GM23338 (cell line): ENCODE measurements around the gene DTX4. TPM values are rescaled to one million over a fixed set of nuclear protein-coding genes. Genes with fewer than 3 reads are reported as not detected.

Experiments
- ATAC-seq: fragments of 200-7000 bp; cut with Tn5 transposase; 3 replicates; pipeline ENCODE4 v1.9.1; 2020
- DNase-seq: peaks from one replicate; pipeline ENCODE4 v3.0.0-alpha.2; 2015; ENCODE audit warnings: low spot score
- H2AFZ ChIP-seq: fragments of 200-600 bp; sonication (generic); 2 replicates; pipeline ENCODE4 v1.8.0; 2016; ENCODE audit warnings: antibody characterized with exemption, mild to moderate bottlenecking, moderate library complexity
- H3F3A ChIP-seq: fragments of 200-600 bp; sonication (generic); replicated peaks from 2 replicates; pipeline ENCODE4 v1.8.0; 2017; ENCODE audit warnings: antibody characterized with exemption, mixed run types, low read depth
- H3K27ac ChIP-seq: fragments of 200-600 bp; sonication (generic); 2 replicates; pipeline ENCODE4 v1.6.1; 2016; ENCODE audit warnings: low read depth
- H3K27me3 ChIP-seq: fragments of 200-600 bp; sonication (generic); 2 replicates; pipeline ENCODE4 v1.8.0; 2016; ENCODE audit warnings: mild to moderate bottlenecking, mixed run types, moderate library complexity; ENCODE audit not compliant: insufficient read depth
- H3K36me3 ChIP-seq: fragments of 200-600 bp; sonication (generic); 2 replicates; pipeline ENCODE4 v1.8.0; 2016; ENCODE audit warnings: mild to moderate bottlenecking; ENCODE audit not compliant: insufficient read depth
- H3K4me1 ChIP-seq: fragments of 200-600 bp; sonication (generic); 2 replicates; pipeline ENCODE4 v1.8.0; 2016; ENCODE audit warnings: mild to moderate bottlenecking, moderate library complexity; ENCODE audit not compliant: insufficient read depth
- H3K4me2 ChIP-seq: fragments of 200-600 bp; sonication (generic); 2 replicates; pipeline ENCODE4 v1.7.1; 2017; ENCODE audit warnings: mixed run types
- H3K4me3 ChIP-seq: fragments of 200-600 bp; sonication (generic); 2 replicates; pipeline ENCODE4 v1.6.1; 2016; ENCODE audit warnings: mixed run types
- H3K79me2 ChIP-seq: fragments of 200-600 bp; sonication (generic); replicated peaks from 2 replicates; pipeline ENCODE4 v1.8.0; 2017; ENCODE audit warnings: mild to moderate bottlenecking; ENCODE audit not compliant: insufficient read depth
- H3K9me2 ChIP-seq: fragments of 200-600 bp; sonication (generic); 2 replicates; pipeline ENCODE4 v1.8.0; 2017; ENCODE audit not compliant: insufficient read depth
- H4K20me1 ChIP-seq: fragments of 200-600 bp; sonication (generic); replicated peaks from 2 replicates; pipeline ENCODE4 v1.8.0; 2017; ENCODE audit warnings: mild to moderate bottlenecking; ENCODE audit not compliant: insufficient read depth
- H3K27ac Mint-ChIP-seq: 2 replicates; pipeline ENCODE4 v1.8.0; 2020; ENCODE audit warnings: inconsistent platforms, mild to moderate bottlenecking, moderate library complexity, mixed read lengths
- H3K27me3 Mint-ChIP-seq: 3 replicates; pipeline ENCODE4 v1.8.0; 2022; ENCODE audit warnings: low read depth, mild to moderate bottlenecking, moderate library complexity, mixed read lengths, inconsistent platforms; ENCODE audit not compliant: insufficient read depth, poor library complexity
- H3K36me3 Mint-ChIP-seq: 3 replicates; pipeline ENCODE4 v1.8.0; 2021; ENCODE audit warnings: low read depth, mild to moderate bottlenecking, inconsistent platforms, moderate library complexity, mixed read lengths
- H3K4me1 Mint-ChIP-seq: 3 replicates; pipeline ENCODE4 v1.8.0; 2020; ENCODE audit warnings: mild to moderate bottlenecking, inconsistent platforms, mixed read lengths
- H3K4me3 Mint-ChIP-seq: 3 replicates; pipeline ENCODE4 v1.8.0; 2021; ENCODE audit warnings: moderate library complexity, mild to moderate bottlenecking, inconsistent platforms, mixed read lengths
- H3K9me3 Mint-ChIP-seq: 3 replicates; pipeline ENCODE4 v1.8.0; 2020; ENCODE audit warnings: moderate library complexity, mild to moderate bottlenecking, inconsistent platforms, mixed read lengths
- CREB1 ChIP-seq: fragments of 250-450 bp; sonication (Bioruptor Pico); IDR thresholded peaks from 2 replicates; pipeline ENCODE4 v1.5.0; 2020; ENCODE audit warnings: low read depth, mild to moderate bottlenecking, moderate library complexity
- EZH2 ChIP-seq: fragments of 200-600 bp; sonication (generic); IDR thresholded peaks from one replicate; pipeline ENCODE4 v1.8.0; 2017; ENCODE audit warnings: antibody characterized with exemption, mild to moderate bottlenecking, low read depth; ENCODE audit not compliant: unreplicated experiment
- EZH2phosphoT487 ChIP-seq: fragments of 200-600 bp; sonication (generic); IDR thresholded peaks from one replicate; pipeline ENCODE4 v1.8.1; 2018; ENCODE audit warnings: antibody characterized with exemption; ENCODE audit not compliant: unreplicated experiment
- JUNB ChIP-seq: IDR thresholded peaks from one replicate; pipeline ENCODE4 v1.6.1; 2016; ENCODE audit warnings: antibody characterized with exemption; ENCODE audit not compliant: unreplicated experiment
- NANOG ChIP-seq: IDR thresholded peaks from 2 replicates; pipeline ENCODE4 v1.6.1; 2016; ENCODE audit warnings: antibody characterized with exemption, borderline replicate concordance
- POLR2AphosphoS5 ChIP-seq: IDR thresholded peaks from 2 replicates; pipeline ENCODE4 v1.6.1; 2016; ENCODE audit warnings: antibody characterized with exemption, low read depth
- STAT1 ChIP-seq: IDR thresholded peaks from one replicate; pipeline ENCODE4 v1.6.1; 2016; ENCODE audit warnings: antibody characterized with exemption; ENCODE audit not compliant: unreplicated experiment
- ZNF114 ChIP-seq: fragments of 250-450 bp; sonication (Bioruptor Pico); IDR thresholded peaks from 2 replicates; pipeline ENCODE4 v1.5.0; 2020; ENCODE audit warnings: mild to moderate bottlenecking, moderate library complexity
- ZNF331 ChIP-seq: fragments of 250-450 bp; sonication (Bioruptor Pico); IDR thresholded peaks from 2 replicates; pipeline ENCODE4 v1.5.0; 2020; ENCODE audit warnings: low read depth, mild to moderate bottlenecking, moderate library complexity
- polyA plus RNA-seq: library from polyadenylated mRNA; unstranded; fragments of >200 nt; fragmentation: Nextera tagmentation; extraction: Ambion mirVana; gene quantifications from 2 replicates; pipeline ENCODE4 v1.2.1, GENCODE V29; 2016
- total RNA-seq: library from RNA; depleted of rRNA; stranded (reverse); fragments of >200 nt; shearing (Covaris generic); gene quantifications from 2 replicates; pipeline ENCODE4 v1.2.3, GENCODE V29; 2014
- TF ChIP-seq, protein P1 (sequence below): IDR thresholded peaks from one replicate; pipeline ENCODE4 v1.6.1; 2018; ENCODE audit warnings: antibody characterized with exemption; ENCODE audit not compliant: unreplicated experiment
- TF ChIP-seq, protein P2 (sequence below), 2 experiments: fragments of 200-600 bp in 1 of 2; sonication (generic) in 1 of 2; conservative IDR thresholded peaks; 2 replicates each; pipeline versions ENCODE4 v1.5.1 to v1.6.1; 2016 to 2017; ENCODE audit warnings: antibody characterized with exemption in 2 of 2, low read depth in 2 of 2, mild to moderate bottlenecking in 2 of 2, moderate library complexity in 1 of 2
- TF ChIP-seq, protein P3 (sequence below): fragments of 250-450 bp; sonication (Bioruptor Pico); IDR thresholded peaks from 2 replicates; pipeline ENCODE4 v1.5.0; 2020; ENCODE audit warnings: mild to moderate bottlenecking, moderate library complexity
- TF ChIP-seq, protein P4 (sequence below): IDR thresholded peaks from 2 replicates; pipeline ENCODE4 v1.6.1; 2016; ENCODE audit warnings: antibody characterized with exemption

DTX4 gene
- total and polyA plus RNA-seq, 2 experiments from 2014 or later = 4.2 to 14.7 TPM

GRCh38 chr11:59218319-59218718, 46.4 kb downstream of the DTX4 start:
- Mint-ChIP-seq H3K9me3 (no peaks in the 10 kb centered on the region), H3K27ac (no peak overlapping the region), H3K4me3 (no peak overlapping the region), H3K27me3 (peaks cover 4% of the 10 kb centered on the region), H3K36me3 (no peaks in the 10 kb centered on the region), H3K4me1 (no peaks in the 10 kb centered on the region)
- Histone ChIP-seq H3F3A (no peaks in the 10 kb centered on the region), H3K27me3 (no peaks in the 10 kb centered on the region), H3K4me3 (no peak overlapping the region), H3K4me1 (no peaks in the 10 kb centered on the region), H3K79me2 (no peaks in the 10 kb centered on the region), H3K27ac (no peak overlapping the region), H3K4me2 (no peak overlapping the region), H3K9me2 (peaks cover 13% of the 10 kb centered on the region; the same call in 1 of the 2 replicates), H4K20me1 (no peaks in the 10 kb centered on the region), H3K36me3 (no peaks in the 10 kb centered on the region), H2AFZ (no peak overlapping the region)
- TF ChIP-seq JUNB (no peak), CREB1 (CRISPR knock-in tag) (no peak), POLR2AphosphoS5 (no peak), EZH2 (no peak), NANOG (no peak), ZNF331 (CRISPR knock-in tag) (no peak), STAT1 (no peak), ZNF114 (CRISPR knock-in tag) (no peak), EZH2phosphoT487 (no peak)
- TF ChIP-seq, protein P1, sequence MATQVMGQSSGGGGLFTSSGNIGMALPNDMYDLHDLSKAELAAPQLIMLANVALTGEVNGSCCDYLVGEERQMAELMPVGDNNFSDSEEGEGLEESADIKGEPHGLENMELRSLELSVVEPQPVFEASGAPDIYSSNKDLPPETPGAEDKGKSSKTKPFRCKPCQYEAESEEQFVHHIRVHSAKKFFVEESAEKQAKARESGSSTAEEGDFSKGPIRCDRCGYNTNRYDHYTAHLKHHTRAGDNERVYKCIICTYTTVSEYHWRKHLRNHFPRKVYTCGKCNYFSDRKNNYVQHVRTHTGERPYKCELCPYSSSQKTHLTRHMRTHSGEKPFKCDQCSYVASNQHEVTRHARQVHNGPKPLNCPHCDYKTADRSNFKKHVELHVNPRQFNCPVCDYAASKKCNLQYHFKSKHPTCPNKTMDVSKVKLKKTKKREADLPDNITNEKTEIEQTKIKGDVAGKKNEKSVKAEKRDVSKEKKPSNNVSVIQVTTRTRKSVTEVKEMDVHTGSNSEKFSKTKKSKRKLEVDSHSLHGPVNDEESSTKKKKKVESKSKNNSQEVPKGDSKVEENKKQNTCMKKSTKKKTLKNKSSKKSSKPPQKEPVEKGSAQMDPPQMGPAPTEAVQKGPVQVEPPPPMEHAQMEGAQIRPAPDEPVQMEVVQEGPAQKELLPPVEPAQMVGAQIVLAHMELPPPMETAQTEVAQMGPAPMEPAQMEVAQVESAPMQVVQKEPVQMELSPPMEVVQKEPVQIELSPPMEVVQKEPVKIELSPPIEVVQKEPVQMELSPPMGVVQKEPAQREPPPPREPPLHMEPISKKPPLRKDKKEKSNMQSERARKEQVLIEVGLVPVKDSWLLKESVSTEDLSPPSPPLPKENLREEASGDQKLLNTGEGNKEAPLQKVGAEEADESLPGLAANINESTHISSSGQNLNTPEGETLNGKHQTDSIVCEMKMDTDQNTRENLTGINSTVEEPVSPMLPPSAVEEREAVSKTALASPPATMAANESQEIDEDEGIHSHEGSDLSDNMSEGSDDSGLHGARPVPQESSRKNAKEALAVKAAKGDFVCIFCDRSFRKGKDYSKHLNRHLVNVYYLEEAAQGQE = no peak
- TF ChIP-seq, protein P2, sequence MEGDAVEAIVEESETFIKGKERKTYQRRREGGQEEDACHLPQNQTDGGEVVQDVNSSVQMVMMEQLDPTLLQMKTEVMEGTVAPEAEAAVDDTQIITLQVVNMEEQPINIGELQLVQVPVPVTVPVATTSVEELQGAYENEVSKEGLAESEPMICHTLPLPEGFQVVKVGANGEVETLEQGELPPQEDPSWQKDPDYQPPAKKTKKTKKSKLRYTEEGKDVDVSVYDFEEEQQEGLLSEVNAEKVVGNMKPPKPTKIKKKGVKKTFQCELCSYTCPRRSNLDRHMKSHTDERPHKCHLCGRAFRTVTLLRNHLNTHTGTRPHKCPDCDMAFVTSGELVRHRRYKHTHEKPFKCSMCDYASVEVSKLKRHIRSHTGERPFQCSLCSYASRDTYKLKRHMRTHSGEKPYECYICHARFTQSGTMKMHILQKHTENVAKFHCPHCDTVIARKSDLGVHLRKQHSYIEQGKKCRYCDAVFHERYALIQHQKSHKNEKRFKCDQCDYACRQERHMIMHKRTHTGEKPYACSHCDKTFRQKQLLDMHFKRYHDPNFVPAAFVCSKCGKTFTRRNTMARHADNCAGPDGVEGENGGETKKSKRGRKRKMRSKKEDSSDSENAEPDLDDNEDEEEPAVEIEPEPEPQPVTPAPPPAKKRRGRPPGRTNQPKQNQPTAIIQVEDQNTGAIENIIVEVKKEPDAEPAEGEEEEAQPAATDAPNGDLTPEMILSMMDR (conservative IDR thresholded peaks at IDR 0.05; ENCODE audit: low read depth in 2 of 2) = no peak
- TF ChIP-seq, protein P3, sequence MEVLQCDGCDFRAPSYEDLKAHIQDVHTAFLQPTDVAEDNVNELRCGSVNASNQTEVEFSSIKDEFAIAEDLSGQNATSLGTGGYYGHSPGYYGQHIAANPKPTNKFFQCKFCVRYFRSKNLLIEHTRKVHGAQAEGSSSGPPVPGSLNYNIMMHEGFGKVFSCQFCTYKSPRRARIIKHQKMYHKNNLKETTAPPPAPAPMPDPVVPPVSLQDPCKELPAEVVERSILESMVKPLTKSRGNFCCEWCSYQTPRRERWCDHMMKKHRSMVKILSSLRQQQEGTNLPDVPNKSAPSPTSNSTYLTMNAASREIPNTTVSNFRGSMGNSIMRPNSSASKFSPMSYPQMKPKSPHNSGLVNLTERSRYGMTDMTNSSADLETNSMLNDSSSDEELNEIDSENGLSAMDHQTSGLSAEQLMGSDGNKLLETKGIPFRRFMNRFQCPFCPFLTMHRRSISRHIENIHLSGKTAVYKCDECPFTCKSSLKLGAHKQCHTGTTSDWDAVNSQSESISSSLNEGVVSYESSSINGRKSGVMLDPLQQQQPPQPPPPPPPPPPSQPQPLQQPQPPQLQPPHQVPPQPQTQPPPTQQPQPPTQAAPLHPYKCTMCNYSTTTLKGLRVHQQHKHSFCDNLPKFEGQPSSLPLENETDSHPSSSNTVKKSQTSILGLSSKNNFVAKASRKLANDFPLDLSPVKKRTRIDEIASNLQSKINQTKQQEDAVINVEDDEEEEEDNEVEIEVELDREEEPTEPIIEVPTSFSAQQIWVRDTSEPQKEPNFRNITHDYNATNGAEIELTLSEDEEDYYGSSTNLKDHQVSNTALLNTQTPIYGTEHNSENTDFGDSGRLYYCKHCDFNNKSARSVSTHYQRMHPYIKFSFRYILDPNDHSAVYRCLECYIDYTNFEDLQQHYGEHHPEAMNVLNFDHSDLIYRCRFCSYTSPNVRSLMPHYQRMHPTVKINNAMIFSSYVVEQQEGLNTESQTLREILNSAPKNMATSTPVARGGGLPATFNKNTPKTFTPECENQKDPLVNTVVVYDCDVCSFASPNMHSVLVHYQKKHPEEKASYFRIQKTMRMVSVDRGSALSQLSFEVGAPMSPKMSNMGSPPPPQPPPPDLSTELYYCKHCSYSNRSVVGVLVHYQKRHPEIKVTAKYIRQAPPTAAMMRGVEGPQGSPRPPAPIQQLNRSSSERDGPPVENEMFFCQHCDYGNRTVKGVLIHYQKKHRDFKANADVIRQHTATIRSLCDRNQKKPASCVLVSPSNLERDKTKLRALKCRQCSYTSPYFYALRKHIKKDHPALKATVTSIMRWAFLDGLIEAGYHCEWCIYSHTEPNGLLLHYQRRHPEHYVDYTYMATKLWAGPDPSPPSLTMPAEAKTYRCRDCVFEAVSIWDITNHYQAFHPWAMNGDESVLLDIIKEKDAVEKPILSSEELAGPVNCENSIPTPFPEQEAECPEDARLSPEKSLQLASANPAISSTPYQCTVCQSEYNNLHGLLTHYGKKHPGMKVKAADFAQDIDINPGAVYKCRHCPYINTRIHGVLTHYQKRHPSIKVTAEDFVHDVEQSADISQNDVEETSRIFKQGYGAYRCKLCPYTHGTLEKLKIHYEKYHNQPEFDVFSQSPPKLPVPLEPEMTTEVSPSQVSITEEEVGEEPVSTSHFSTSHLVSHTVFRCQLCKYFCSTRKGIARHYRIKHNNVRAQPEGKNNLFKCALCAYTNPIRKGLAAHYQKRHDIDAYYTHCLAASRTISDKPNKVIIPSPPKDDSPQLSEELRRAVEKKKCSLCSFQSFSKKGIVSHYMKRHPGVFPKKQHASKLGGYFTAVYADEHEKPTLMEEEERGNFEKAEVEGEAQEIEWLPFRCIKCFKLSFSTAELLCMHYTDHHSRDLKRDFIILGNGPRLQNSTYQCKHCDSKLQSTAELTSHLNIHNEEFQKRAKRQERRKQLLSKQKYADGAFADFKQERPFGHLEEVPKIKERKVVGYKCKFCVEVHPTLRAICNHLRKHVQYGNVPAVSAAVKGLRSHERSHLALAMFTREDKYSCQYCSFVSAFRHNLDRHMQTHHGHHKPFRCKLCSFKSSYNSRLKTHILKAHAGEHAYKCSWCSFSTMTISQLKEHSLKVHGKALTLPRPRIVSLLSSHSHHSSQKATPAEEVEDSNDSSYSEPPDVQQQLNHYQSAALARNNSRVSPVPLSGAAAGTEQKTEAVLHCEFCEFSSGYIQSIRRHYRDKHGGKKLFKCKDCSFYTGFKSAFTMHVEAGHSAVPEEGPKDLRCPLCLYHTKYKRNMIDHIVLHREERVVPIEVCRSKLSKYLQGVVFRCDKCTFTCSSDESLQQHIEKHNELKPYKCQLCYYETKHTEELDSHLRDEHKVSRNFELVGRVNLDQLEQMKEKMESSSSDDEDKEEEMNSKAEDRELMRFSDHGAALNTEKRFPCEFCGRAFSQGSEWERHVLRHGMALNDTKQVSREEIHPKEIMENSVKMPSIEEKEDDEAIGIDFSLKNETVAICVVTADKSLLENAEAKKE = no peak
- TF ChIP-seq, protein P4, sequence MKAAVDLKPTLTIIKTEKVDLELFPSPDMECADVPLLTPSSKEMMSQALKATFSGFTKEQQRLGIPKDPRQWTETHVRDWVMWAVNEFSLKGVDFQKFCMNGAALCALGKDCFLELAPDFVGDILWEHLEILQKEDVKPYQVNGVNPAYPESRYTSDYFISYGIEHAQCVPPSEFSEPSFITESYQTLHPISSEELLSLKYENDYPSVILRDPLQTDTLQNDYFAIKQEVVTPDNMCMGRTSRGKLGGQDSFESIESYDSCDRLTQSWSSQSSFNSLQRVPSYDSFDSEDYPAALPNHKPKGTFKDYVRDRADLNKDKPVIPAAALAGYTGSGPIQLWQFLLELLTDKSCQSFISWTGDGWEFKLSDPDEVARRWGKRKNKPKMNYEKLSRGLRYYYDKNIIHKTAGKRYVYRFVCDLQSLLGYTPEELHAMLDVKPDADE = no peak
- no peak for DNase-seq
- no peak for ATAC-seq
